ENCODE results near the gene KIZ.

Gene KIZ

DNA sequence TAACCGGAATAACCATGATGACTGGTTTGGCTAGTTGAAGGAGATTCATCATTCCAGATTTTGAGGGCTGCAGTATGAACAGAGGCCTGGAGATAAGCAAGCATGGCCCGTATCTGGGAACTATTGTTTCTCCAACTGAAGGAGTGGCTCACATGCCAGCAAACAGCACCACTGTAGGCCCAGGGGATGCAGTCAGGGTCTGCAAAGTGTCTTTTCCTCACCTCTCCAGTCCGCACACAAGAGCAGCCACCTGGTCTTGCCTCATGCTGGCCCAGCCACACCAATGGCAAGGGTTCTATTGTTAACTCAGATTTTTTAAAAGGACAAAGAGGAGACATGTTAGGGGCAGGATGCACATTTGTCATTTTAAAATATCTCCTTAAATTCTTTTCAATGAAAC is 55.1 kb downstream of the KIZ start:
- DNase-seq, result no peak

DNA sequence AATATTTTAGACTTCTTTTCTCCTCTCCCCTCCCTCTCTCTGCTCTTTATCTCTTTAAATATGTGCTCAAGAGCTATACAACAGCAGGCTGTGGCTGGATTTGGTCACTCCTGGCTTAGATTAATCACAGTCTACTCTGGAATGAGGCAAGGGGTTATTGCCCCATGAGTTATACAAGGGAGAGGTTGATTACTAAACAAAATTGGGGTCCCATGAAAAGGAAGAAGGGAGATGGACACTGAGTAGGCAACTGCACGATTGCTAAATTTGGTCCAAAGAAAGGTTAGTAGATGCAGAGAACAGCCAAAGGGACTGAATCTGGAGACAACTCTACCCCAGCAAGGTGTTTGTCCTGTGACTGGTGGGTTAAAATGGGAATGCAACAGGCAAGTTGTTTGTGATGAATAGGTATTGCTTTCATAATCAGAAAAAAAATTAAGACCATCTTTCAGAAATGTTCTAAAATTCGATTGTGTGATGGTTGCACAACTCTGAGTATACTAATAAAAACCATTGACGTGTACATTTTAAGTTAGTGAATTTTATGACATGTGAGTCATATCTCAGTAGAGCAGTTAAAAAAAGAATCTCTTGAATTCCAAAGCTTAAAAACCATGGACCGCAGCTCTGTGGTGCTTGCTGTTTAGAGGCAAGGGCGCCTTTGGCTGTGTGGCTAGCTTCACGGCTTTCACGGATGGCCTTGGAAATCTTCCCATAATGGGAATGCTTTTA is 57.1 kb downstream of the KIZ start:
- DNase-seq, result no peak

DNA sequence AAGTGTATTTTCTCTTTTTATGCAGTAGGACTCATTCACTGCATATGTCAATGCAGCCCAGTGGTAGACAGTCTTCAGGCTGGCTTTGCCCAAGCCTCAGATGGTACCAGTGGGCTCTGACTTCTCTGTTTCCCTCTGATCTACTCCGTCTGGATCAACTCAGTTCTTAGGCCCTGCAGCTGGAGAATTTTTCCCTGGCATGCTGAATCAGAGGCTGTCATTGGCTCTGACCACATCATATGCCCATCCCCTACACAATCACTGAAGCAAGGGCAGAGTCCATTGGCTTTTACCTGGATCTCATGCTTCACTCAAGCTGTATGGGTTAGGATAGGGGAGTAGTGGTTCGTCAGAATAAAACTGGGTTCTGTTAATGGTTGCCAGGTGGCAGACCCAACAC is 57.8 kb downstream of the KIZ start:
- DNase-seq, result no peak

DNA sequence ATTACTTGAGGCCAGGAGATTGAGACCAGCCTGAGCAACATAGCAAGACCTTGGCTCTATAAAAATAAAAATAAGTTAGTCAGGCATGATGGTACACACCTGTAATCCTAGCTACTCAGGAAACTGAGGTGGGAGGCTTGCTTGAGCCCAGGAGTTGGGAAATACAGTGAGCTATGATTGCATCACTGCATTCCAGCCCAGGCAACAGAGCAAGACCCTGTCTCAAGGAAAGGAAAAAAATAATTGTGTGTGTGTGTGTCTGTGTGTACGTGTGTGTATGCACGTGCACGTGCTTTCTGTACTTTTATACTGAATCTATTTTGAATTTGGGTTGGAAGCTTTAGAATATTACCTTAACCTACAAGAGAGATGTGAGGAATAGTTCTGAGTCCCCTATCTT is 58.9 kb downstream of the KIZ start:
- no peak for DNase-seq

DNA sequence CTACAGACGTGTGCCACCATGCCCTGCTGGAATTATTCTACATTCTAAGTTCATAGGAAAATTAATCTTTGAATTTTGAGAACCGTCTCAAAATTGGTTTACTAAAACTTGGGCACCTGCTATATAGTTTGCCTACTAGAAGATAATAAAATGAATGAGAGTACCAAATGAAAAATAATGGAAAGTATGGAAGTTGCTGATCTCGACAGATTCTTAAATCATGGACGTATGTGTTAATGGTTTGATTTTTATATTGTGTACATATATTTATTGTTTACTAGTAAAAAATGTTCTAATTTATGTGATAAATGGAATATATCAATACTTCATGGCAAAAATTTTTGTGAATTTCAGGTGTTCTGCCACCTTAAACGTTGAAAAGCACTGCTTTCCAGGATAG is 60.0 kb downstream of the KIZ start:
- no peak for DNase-seq

DNA sequence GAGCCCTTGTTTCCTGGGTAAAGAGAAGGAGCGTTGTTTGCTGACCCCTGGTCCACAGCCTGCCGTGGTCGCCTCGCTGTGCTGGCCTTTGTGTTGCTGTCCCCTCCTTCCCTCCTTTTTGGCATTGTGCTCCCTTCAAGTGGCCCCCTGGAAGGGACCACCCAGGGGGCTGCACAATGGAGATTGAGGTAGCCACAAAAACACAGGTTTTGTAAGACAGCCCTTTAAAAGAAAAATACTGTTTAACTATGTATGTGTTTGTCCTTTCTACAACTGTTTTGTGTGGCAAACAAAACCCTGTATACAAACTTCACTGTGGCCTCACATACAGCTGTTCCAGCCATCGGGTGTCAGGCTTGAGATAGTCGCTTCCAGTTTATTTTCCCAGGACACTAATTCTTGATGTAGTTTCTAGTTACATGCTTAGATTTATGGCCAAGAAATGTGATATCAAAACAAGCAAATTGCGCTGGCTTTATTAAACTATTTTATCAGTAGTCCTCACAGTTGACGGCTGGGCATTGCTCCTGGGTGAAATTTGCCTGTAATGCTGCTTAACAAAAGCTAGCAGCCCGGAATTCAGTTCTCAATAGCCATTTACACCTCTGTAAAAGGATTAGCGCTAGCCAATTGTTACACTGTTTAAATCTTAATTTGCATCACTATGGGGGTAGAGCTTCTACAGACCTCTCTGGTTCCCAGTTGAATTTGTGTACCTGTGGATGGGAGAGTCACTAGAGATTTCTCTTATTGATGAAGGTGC is 64.1 kb downstream of the KIZ start:
- no peak for DNase-seq

DNA sequence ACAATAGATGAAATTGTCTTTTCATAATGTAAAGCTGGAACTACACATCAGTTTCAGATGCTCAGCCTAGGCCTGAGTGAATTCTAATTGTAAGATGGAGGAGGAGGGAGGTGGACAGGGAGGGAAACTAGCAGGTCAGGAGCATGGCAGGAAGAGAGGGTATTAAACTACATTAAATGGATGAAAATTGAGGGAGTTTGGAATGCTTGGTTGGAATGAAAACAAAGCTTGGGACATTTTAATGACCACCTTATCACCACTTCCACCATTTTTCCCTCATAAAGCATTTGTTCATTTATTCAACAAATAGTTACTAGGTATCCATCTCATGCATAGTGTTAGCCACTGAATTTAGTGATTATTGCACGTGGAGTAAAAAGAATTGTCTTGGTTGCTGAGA is 65.0 kb downstream of the KIZ start:
- DNase-seq, result no peak

DNA sequence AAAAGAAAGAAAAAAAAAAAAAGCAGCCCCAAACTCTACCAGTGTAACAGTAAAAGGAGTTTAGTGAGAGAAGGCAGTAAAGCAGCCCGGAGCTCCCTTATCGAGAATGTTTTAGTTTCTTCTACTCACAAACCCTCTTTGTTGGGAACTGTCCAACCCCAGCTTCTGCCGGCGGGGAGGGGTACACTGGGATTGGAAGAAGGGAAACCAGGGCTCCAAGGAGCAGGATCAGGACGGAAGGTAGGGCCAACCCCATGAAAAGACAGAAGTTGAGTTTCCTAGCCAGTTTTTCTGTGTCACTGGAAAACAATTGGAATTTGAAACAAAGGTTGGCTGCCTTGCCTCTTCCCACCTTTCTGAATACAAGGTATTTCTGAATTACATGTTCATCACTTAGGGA is 66.0 kb downstream of the KIZ start:
- DNase-seq, result no peak

DNA sequence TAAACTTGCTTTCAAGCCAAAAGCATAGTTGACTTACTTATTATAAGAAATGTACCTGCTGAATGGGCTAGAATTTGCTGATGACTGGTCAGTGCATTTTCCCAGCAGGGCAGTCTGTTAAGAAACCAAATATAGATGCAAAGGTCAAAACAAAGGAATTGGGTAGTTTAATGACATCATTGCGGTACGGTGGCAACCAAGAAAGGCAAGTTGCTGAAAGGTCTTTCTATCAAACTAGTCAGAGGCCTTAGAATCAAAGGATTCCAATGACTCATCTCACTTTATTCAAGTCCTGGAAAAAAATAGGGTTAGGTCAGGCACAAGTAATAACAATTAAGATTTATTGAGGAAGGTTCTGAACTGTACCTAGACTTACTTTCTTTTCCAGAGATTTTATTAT is 76.4 kb downstream of the KIZ start:
- DNase-seq, result no peak

DNA sequence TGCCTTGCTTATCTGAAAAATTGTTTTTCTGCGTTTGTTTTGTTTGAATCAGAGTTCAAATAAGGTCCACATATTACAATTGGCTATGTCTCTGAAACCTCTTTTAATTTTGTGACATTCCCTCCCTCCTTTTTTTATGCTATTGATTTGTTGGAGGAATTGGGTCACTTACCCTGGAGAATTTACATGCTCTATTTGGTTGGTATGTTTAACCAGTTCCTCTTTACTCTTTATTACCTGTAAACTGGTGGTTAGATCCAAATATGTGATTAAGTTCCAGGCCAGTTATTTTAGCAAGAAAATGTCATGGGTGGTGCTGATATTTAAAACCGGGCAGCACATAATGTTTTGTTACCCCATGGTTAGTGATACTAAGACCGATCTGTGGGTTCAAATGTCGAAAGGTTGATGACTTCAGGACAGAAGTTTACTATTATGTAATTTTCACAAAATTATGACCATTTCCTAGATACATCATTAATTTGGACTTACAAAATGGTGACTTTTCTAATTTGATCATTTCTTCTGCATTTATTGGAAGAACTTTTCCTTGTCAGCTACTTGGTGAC is 77.3 kb downstream of the KIZ start:
- no peak for DNase-seq

DNA sequence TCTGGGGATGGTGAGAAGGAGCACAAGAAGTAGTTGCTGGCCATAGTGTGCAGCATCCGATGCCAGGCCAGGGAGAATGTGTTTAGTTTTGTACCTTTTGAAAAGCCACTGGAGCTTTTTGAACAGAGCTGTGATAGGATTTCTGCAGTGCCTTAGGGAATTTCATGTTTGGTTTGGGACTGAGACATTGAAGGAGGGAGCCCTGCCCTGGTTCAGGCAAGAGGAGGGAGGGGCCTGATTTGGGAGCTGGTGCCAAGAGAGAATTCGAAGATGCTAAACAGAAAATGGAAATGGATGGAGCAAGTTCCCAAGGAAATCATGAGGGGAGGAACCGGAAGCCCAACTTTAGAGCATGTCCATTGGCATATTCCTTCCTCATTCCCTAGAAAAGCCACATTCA is 80.7 kb downstream of the KIZ start:
- no peak for DNase-seq

DNA sequence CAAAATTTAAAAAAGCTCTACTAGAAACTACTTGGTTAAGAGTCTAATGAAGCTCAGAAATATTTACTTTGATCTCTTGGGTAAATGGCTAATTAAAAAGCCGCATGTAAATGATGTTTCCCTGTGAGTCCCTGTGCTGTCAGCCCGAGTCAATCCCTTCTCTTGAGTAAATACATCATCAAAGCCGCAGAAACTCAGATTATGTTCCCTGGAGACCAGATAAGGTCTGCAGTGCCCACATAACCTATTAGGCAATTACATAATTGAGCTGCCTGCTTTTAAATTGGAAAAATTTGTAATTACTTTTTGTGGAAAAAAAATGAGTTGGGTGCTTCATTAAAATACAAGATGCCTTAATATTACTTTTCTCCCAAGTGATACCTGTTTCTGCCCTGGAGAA is 83.1 kb downstream of the KIZ start:
- no peak for DNase-seq

DNA sequence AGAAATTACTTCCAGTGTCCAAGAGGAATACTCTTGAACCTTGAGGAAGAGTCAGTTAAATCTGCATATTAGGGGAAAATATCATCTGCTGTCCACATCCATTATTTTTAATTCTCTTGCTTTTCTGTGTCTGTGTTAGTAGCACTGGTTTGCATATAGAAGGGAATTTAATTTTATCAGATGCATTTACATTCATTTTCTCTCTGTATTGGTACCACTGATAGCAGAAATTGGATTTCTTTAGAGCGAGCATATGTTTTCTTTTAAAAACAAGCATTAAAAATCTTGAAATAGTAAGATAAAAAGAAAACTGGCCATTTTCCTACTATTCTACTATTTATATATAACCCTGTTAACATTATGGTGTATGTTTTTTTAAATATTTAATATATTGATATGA is 83.8 kb downstream of the KIZ start:
- DNase-seq, result no peak

DNA sequence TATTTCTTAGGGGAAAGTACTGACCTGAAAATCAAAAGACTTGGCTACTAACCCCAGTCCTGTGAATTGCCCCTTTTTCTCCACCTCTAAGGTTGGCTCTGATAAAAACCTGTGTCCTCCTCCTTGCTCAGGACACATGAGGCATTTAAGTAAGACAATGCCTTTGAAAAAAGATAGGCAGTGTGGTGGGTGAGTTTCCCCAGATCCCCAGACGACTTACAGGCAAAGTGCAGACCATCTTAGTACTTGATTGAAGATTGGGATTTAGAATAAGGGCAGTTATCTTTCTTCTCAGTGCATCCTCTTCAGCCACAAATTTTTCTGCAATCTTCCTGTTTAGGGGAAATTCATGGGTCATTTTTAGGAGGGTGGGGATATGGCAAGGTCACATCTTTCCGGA is 87.8 kb downstream of the KIZ start:
- DNase-seq, result no peak

DNA sequence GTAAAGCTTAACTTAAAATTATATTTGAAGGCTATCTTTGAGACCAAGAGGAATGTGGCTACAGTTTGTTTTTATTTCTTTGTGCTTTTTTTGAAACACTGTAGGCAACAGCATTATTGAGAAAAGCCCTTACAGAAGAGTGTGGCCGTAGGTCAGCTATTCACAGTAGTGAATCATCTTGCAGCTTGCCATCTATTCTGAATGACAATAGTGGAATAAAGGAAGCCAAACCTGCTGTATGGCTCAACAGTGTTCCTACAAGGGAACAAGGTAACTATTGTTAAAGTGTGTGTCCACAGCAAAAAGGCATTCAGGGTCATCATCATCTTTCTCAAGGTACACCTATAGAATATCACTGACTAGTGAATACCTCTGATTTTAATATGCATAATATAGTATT is 88.5 kb downstream of the KIZ start:
- no peak for DNase-seq

DNA sequence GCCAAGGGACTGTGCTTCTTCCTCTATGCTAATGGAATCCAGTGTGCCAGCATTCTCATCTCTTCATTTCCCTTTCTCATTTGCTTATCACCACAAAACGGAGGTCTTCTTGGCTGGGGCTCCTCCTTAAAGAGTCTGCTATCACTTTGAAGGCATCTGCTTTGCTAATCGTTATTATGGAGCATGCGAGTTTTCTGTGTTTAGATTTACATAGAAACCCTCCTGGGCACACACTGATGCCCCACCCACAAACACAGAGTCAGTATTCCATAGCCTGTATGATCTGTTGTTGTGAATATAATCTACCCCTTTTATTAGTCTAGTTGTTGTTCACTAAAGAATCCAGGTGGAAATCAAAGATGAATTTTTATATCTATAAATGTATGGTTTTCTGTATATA is 93.8 kb downstream of the KIZ start:
- no peak for DNase-seq

DNA sequence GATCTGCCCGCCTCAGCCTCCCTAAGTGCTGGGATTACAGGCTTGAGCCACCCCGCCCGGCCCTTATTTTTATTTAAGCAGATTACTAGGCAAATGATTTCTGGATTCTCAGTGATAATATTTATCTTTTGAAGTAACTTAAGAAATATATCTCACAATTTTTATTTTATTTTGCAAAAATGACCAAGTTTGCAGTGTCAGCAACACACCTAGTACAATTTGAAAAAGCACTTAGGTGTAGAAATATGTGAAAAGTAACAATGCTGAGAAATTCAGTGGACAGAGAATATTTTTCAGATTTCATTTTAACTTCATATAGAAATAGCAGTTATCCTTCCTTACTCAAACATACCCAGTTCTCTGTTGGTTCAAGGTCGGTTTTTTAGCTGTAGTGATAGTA is 98.3 kb downstream of the KIZ start:
- DNase-seq, result no peak

DNA sequence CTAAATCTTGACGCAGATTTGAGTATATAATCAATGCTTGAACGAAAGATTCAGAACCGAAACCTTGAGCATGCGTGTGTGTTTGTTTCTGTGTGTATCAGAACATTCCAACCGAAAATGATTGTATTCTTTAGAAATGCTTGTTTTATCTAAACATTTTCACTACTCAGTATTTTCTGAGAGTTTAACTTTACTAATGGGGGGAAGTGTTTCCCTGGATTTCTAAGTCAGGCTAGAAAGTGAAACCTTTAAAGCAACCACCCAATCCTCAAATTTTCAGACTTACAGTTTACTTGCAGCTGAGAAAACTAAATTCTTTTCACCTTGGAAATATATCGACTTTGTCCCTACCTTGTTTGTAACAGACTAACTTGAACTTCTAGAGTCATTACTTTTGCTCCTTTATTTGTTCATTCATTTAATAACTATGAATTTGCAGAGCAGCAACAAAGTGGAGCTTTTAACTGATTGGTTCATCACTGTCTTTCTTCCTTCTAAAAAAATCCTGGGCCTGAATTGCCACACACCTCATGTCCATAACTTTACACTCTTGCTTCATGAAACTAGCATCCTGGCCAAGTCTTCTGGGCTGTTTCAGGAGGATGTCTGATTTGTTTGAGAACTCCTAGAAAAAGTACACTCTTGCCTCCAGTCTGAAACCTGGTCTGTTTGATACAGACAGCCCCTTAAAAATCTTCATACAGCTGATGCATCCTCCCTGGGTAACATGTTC is 99.5 kb downstream of the KIZ start:
- DNase-seq, result no peak

DNA sequence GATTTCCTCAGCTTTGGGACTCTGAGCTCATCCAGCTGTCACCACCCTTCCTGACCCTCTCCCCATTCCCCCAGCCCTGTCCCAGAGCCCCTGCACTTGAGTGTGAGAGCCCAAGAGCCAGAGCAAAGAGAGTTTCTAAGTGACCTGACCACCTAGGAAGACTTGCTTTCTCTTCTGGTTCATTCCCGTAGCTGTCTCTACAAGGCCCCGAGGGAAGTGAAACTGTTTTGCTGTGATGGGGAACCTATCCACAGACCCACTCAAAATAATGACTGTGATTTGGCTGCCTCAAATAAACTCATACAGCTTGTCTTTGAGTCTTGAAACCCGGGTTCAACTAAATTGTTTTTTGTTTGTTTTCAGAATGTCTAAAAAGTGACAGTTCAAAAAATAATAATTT is 102.6 kb downstream of the KIZ start:
- DNase-seq, result no peak

DNA sequence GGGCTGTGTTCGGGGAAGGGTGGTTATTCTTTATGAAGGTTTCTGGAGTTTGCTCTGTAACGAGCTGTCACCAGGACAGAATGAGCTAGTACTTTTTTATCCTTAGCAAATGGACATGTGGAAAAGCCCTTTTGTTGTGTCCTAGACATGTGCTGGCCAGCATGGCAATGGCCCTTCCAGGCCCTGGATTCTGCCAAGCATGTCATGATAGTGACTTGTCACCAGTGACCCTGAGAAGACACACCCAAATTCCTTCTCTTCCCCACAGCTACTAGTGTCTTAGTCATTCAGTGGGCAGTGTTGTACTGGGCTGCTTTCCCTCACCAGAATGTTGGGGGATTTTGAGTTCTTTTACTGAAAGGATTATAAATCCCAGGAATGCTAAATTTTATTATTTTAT is 103.3 kb downstream of the KIZ start:
- DNase-seq, result no peak

DNA sequence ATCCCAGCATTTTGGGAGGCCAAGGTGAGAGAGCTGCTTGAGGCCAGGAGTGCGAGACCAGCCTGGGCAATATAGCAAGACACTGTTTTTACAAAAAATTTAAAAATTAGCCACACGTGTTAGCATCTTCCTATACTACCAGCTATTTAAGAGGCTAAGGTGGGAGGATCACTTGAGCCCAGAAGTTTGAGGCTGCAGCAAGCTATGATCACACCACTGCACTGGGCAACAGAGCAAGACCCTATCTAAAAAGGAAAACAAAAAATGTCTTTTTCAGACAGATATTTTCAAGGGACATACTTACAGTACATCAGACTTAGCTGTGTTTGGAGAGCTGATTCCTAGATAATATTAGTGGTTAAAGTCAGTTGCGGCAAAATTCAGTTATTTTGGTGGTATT is 104.3 kb downstream of the KIZ start:
- no peak for DNase-seq

DNA sequence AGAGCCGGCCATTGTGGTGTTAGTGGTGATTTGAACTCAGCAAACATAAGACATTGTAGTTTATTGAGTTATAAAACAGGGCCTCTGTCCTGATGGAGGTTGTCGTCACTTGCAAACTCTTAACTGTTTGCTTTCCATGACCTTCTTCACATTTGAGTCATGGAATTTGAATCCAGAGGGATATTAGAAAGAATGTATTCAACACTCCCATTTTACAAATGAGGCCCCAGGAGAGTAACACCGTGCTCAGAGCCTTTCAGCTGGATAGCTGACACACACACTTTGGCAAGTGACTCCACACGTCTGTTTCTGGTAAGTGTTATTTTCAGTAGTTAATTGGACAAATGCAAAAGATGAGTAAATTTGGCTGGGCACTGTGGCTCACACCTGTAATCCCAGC is 104.8 kb downstream of the KIZ start:
- no peak for DNase-seq

DNA sequence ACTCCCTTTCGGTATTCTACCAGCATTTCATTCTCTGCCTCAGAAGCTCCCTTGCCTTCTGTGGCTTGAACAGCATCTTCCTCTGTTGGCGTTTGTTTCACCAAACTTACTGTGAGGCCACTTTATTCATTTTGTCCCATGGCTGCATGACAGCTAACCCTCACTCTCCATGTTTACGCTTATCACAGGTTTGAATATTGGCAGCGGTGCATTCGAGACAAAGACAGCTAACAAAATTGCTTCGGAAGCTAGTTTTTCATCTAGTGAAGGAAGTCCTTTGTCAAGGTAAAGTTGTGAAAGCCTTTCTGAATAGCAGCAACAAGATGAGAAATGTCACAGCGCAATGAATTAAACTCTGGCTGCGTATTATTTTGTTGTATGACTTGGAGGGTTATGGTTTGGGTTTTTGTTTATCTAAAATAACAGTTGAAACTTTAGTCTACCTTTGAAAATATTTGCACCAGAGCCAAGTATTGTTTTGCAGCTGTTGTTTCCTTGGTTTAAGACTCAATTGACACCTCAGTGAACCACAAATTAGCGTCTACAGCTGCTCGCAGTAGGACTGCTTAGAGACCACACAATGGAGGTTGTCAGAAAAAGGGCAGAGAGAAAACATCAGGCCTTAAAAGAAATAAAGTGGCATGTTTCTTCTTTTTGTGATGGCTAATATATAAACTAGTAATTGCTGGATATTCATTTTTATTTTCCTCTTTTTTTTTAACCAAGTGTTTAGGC is 106.8 kb downstream of the KIZ start:
- no peak for DNase-seq

Measured in stimulated activated CD8-positive, alpha-beta memory T cell treated with anti-CD3 and anti-CD28 coated beads, Interleukin-4, amount 100 ng/mL, for 48 hours (primary cell).